Activated CD4-positive, alpha-beta memory T cell treated with anti-CD3 and anti-CD28 coated beads, Interleukin-2, amount 10 ng/mL, durations not matched to agents 7 days and 5 days (primary cell): Measurements from ENCODE around the gene NDUFA9. TPM values are rescaled to one million over a fixed set of nuclear protein-coding genes. Genes with fewer than 3 reads are reported as not detected.
A peak's percentile ranks its signal among the peaks of the same experiment; 100 is the strongest.

Experiments used
- CTCF ChIA-PET: fragments of 350-600 bp; sonication (Branson Sonifier 250); formaldehyde crosslinking; loops from one replicate; lab custom pipeline; 2021; ENCODE audit warnings: antibody characterized with exemption, inconsistent platforms; lab: Charles Lee
- POLR2A ChIA-PET: fragments of 350-600 bp; sonication (Branson Sonifier 250); formaldehyde crosslinking; loops from one replicate; lab custom pipeline; 2021; ENCODE audit warnings: antibody characterized with exemption; lab: Charles Lee
- DNase-seq: peaks from one replicate; pipeline ENCODE4 v3.0.0-alpha.2; 2020
- H3K27ac Mint-ChIP-seq: one replicate; pipeline ENCODE4 v1.8.0; 2021; ENCODE audit warnings: mild to moderate bottlenecking, mixed read lengths
- H3K27me3 Mint-ChIP-seq: one replicate; pipeline ENCODE4 v1.8.0; 2021; ENCODE audit warnings: mixed read lengths
- H3K36me3 Mint-ChIP-seq: one replicate; pipeline ENCODE4 v1.8.0; 2021; ENCODE audit warnings: low read depth, mixed read lengths
- H3K4me1 Mint-ChIP-seq: one replicate; pipeline ENCODE4 v1.8.0; 2021; ENCODE audit warnings: mixed read lengths
- H3K4me3 Mint-ChIP-seq: one replicate; pipeline ENCODE4 v1.8.0; 2021; ENCODE audit warnings: mild to moderate bottlenecking, mixed read lengths
- H3K9me3 Mint-ChIP-seq: one replicate; pipeline ENCODE4 v1.8.0; 2021; ENCODE audit warnings: mixed read lengths
- total RNA-seq, 2 experiments: library from RNA; stranded (reverse); gene quantifications; one replicate each; pipeline ENCODE4 v1.2.3, GENCODE V29; 2021

NDUFA9 gene
- total RNA-seq, 2 experiments from 2014 or later = 95.1 to 112 TPM

DNA sequence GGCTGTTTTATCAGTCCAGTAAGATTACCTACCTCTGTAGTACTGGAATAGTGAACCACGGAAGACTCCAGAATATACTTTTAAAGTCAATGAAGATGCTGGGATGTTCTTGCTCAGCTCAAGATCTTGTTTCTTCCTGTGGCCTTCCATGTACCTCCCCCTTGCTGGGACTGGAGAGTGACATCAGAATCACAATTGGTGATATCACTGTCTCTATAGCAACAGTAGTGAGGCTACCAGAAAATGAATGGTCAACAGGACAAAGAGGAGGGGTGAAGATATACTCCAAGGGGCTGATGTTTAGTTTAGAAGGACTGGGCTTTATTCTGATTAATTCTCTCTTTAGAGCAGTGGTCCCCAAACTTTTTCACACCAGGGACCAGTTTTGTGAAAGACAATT is 3.9 kb upstream of the NDUFA9 start:
- H3K36me3 Mint-ChIP-seq = peaks cover 5% of the 10 kb centered on the region
- CTCF ChIA-PET = interaction anchor here (1.1 to 1.5 kb wide), 2 partner anchors 8 to 40 kb away, joined by 3 read pairs; no protein-coding TSS in a partner anchor
- DNase-seq = no peak
- H3K4me3 Mint-ChIP-seq = no peak overlapping the region
- no peaks in the 10 kb centered on the region for H3K9me3 Mint-ChIP-seq
- H3K4me1 Mint-ChIP-seq = peaks cover 24% of the 10 kb centered on the region
- no peaks in the 10 kb centered on the region for H3K27me3 Mint-ChIP-seq
- no peak overlapping the region for H3K27ac Mint-ChIP-seq
- POLR2A ChIA-PET = no interaction called here

DNA sequence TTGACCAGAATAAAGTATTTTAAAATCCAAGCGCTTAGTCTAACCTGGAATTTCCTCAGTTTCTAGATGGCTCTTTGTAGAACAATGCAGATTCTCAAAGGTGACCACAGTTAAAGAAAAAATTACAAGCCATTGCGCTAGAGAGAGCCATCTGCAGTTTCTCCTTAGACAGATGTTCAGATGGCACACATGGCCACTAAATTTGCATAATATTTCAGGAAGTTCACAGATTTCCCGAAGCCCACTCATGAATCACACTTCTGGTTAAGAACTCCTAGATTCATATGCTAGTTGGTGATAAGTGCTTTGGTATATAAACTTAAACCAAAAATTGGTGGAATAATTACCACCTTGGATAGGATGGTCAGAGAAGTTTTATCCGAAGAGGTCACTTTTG is 812 bp upstream of the NDUFA9 start:
- peaks cover 8% of the 10 kb centered on the region for H3K36me3 Mint-ChIP-seq
- peaks cover 49% of the 10 kb centered on the region for H3K4me1 Mint-ChIP-seq
- peak overlapping the region; percentile 97 for H3K4me3 Mint-ChIP-seq
- H3K9me3 Mint-ChIP-seq = no peaks in the 10 kb centered on the region
- no peaks in the 10 kb centered on the region for H3K27me3 Mint-ChIP-seq
- ChIA-PET POLR2A (interaction anchor here (0.7 to 2.4 kb wide), 10 partner anchors 8 to 181 kb away, joined by 3 to 15 read pairs (median 7); partner anchors contain the start of gene RAD51AP1), CTCF (interaction anchor here (1.5 to 1.7 kb wide), 2 partner anchors 8 to 43 kb away, joined by 4 to 13 read pairs; no protein-coding TSS in a partner anchor)
- DNase-seq = no peak
- H3K27ac Mint-ChIP-seq = peak overlapping the region; percentile 79

DNA sequence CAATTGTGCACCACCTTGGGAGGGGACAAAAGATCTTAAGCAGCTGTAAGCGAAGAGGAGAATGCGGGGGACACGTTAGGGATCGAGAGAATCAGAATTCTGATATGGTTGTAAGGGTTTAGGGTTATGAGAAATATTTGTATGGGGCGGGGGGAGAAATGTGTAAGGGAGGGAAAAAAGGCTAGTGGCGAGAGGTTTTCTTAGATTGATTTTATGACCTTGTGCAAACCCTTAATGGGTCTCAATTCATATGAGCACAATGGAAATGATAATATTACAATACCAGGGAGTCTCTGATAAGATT is 396 bp downstream of the NDUFA9 start:
- POLR2A ChIA-PET = interaction anchor here (0.7 to 2.4 kb wide), 15 partner anchors 9 to 899 kb away, joined by 3 to 15 read pairs (median 4); partner anchors contain the start of gene RAD51AP1
- CTCF ChIA-PET = interaction anchor here (1.2 to 1.7 kb wide), 6 partner anchors 9 to 199 kb away, joined by 3 to 13 read pairs (median 4); no protein-coding TSS in a partner anchor
- peaks cover 57% of the 10 kb centered on the region for H3K4me1 Mint-ChIP-seq
- H3K27me3 Mint-ChIP-seq = no peaks in the 10 kb centered on the region
- DNase-seq = no peak
- H3K9me3 Mint-ChIP-seq = no peaks in the 10 kb centered on the region
- peak overlapping the region; percentile 79 for H3K27ac Mint-ChIP-seq
- H3K36me3 Mint-ChIP-seq = peaks cover 10% of the 10 kb centered on the region
- peak overlapping the region; percentile 97 for H3K4me3 Mint-ChIP-seq

DNA sequence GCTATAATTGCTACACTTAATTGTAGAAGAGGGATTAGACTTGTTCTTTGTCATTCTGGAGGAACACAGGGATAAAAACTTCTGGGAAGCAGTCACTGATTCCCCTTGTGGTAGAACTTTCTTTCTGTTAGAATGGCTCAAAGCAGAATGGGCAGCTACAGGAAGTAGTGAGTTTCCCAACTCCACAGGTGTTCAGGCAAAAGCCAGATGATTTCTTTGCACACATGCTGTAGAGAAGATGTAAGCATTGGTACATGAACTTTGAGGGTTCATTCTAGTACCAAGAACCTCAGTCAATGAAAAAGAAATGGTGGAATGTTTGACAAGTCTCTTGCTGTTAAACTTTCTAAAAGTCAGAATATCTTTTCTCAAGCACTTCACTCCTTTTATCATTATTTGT is 4.3 kb downstream of the NDUFA9 start:
- CTCF ChIA-PET = interaction anchor here (0.9 kb wide), 1 partner anchor 9 kb away, joined by 3 read pairs; no protein-coding TSS in a partner anchor
- POLR2A ChIA-PET = no interaction called here
- Mint-ChIP-seq H3K4me3 (no peak overlapping the region), H3K36me3 (peaks cover 35% of the 10 kb centered on the region), H3K9me3 (no peaks in the 10 kb centered on the region), H3K27ac (no peak overlapping the region), H3K4me1 (peaks cover 47% of the 10 kb centered on the region), H3K27me3 (no peaks in the 10 kb centered on the region)
- no peak for DNase-seq

DNA sequence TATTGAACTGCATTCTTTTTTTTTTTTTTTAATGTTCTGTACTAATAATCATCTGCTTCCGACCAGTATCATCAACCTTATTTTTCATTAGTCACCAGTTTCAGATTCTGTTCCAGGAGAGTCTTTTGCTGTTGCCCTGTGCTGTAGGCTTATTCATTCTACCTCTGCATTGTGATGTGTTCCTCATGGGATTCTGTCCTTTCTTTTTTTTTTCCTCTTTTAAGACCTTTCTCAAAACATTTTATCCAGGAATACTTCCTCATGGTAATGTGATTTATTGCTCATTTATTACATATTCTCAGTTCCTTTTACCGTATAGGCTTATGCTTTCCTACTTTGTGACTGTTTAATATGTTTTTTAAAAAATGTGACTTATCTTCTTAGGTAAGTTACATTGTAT is 4.8 kb downstream of the NDUFA9 start:
- no peak for DNase-seq
- CTCF ChIA-PET = no interaction called here
- Mint-ChIP-seq H3K27ac (no peak overlapping the region), H3K36me3 (peaks cover 33% of the 10 kb centered on the region), H3K27me3 (no peaks in the 10 kb centered on the region), H3K4me1 (peaks cover 44% of the 10 kb centered on the region), H3K9me3 (no peaks in the 10 kb centered on the region), H3K4me3 (no peak overlapping the region)
- POLR2A ChIA-PET = no interaction called here

DNA sequence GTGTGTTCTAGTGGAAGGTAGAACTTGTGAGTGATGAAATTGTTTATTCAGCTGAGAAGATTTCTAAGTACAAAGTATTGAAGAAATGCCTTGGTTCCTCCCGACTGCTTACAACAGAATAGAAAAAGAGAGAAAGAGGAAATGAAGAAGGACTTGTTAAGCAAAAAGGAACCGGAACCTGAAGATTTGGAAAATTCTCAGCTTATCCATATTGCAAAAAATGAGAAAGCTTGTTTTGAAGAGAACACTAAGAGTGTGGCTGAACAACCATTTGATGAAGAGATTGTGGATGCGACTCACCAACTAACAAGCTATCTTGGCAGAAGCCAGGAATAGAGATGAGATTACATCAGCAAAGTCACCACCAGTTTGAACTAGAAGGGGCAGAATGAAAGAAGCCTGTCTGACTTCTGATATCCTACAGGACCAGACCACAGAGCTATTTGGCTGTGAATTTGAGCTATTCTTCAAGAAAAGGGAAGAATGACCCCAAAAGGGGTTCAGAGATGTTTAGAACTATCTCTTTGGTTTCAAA is 15.1 kb downstream of the NDUFA9 start:
- CTCF ChIA-PET = no interaction called here
- no peaks in the 10 kb centered on the region for H3K27me3 Mint-ChIP-seq
- POLR2A ChIA-PET = interaction anchor here (1.6 kb wide), 1 partner anchor 15 kb away, joined by 7 read pairs; the partner anchor contains the start of genes AKAP3 and NDUFA9
- no peak for DNase-seq
- H3K36me3 Mint-ChIP-seq = peaks cover 53% of the 10 kb centered on the region
- H3K4me3 Mint-ChIP-seq = no peak overlapping the region
- no peak overlapping the region for H3K27ac Mint-ChIP-seq
- H3K9me3 Mint-ChIP-seq = no peaks in the 10 kb centered on the region
- H3K4me1 Mint-ChIP-seq = no peaks in the 10 kb centered on the region

DNA sequence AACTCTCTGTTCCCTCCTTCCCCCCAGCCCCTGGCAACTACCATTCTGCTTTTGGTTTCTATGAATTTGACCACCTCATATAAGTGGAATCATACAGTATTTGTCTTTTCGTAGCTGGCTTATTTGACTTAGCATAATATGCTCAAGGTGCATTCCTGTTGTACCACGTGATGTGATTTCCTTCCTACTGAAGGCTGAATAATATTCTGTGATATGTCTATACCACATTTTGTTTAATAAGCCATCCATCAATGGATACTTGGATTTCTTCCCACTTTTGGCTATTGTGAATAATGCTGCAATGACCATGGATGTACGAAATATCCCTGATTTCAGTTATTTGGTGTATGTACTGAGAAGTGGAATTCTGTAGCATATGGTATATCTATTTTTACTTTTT is 16.3 kb downstream of the NDUFA9 start:
- no peak for DNase-seq
- no peaks in the 10 kb centered on the region for H3K27me3 Mint-ChIP-seq
- no peak overlapping the region for H3K27ac Mint-ChIP-seq
- H3K4me1 Mint-ChIP-seq = no peaks in the 10 kb centered on the region
- CTCF ChIA-PET = no interaction called here
- peaks cover 64% of the 10 kb centered on the region for H3K36me3 Mint-ChIP-seq
- POLR2A ChIA-PET = no interaction called here
- H3K4me3 Mint-ChIP-seq = no peak overlapping the region
- H3K9me3 Mint-ChIP-seq = no peaks in the 10 kb centered on the region

DNA sequence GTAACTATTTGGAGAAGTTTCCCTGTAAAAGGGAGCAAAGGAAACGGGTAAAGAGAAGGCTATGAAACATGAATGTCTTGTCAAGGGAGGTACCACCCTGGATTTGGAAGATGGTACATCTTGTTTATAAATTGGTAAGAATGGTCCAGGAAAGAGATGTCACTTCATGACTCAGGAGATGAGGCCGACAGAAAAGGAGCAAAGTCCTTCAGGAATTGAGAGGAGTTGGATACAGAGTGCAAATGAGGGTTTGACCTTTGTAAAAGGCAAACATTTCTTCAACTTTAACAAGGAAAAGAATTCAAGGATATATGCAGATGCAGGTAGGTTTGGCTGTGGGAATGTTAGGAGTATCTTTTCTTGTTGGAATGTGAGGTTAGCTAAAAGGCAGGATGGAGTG is 30.8 kb downstream of the NDUFA9 start:
- Mint-ChIP-seq H3K36me3 (peaks cover 30% of the 10 kb centered on the region), H3K9me3 (peaks cover 3% of the 10 kb centered on the region), H3K27me3 (no peaks in the 10 kb centered on the region), H3K27ac (no peak overlapping the region), H3K4me1 (no peaks in the 10 kb centered on the region), H3K4me3 (no peak overlapping the region)
- ChIA-PET CTCF (no interaction called here), POLR2A (no interaction called here)
- no peak for DNase-seq

DNA sequence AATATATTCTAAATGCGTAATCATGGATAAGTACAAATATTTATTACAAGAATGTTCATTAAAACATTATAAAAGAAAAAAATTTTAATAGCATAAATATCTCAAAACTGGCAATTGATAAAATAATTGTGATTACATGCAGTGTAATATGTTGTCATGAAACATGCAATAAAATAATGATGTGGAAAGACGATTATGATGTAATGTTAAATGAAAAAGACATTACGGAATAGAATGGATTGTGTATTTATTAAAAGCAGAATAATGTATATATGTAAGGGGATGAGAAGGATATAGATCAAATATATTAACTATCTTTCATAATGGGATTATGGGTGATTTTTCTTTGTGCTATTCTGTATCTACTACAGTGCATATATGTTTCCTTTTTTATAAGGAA is 32.8 kb downstream of the NDUFA9 start:
- peaks cover 45% of the 10 kb centered on the region for H3K36me3 Mint-ChIP-seq
- CTCF ChIA-PET = no interaction called here
- H3K9me3 Mint-ChIP-seq = no peaks in the 10 kb centered on the region

DNA sequence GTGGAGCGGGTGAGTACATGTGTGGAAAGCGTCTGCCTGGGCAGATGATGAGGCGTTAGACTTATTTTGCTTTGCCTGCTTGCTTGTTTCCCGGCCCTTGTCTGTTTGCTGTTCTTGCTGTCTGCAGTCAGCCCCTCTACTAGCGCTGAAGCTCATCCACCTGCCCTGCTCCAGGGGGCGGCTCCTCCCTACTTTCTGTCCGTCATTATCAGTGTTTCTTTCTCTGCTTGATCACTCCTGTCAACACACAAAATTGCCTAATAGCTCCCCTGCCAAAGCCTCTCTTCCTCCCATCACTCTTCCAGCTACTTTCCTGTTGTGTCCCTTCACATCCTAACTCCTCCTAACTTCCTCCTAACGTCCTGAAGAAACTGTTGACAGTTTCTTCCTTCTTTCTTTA is 36.4 kb downstream of the NDUFA9 start:
- H3K4me1 Mint-ChIP-seq = no peaks in the 10 kb centered on the region
- no peaks in the 10 kb centered on the region for H3K9me3 Mint-ChIP-seq
- ChIA-PET POLR2A (no interaction called here), CTCF (no interaction called here)
- peaks cover 51% of the 10 kb centered on the region for H3K36me3 Mint-ChIP-seq
- no peak for DNase-seq
- H3K27ac Mint-ChIP-seq = no peak overlapping the region
- H3K4me3 Mint-ChIP-seq = no peak overlapping the region
- H3K27me3 Mint-ChIP-seq = no peaks in the 10 kb centered on the region

More for the DNA sequence above, 32.8 kb downstream of the NDUFA9 start:
- H3K27ac Mint-ChIP-seq = no peak overlapping the region
- DNase-seq = no peak
- no peaks in the 10 kb centered on the region for H3K27me3 Mint-ChIP-seq
- POLR2A ChIA-PET = no interaction called here
- no peaks in the 10 kb centered on the region for H3K4me1 Mint-ChIP-seq
- H3K4me3 Mint-ChIP-seq = no peak overlapping the region

DNA sequence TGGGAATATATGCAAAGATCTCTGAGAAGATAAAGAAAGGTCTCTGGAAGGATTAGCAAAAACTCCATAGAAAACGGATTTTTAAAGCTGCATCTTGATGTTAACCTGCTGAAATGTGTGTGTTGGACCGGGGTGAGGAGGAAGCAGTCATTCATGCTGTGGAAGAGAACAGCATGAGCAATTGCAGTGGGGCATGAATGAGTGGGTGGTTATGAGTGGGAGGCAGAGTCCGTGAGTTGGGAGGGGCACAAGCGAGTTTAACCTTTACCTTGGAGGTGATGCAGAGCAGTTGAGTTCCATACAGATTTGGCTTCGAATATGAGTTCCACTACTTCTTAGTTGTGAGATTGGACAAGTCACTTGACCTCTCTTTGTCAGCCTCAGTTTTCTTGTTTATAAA is 41.8 kb downstream of the NDUFA9 start:
- no peaks in the 10 kb centered on the region for H3K9me3 Mint-ChIP-seq
- H3K27me3 Mint-ChIP-seq = no peaks in the 10 kb centered on the region
- POLR2A ChIA-PET = no interaction called here
- CTCF ChIA-PET = no interaction called here
- peaks cover 46% of the 10 kb centered on the region for H3K36me3 Mint-ChIP-seq
- no peak for DNase-seq
- H3K27ac Mint-ChIP-seq = no peak overlapping the region
- no peaks in the 10 kb centered on the region for H3K4me1 Mint-ChIP-seq
- H3K4me3 Mint-ChIP-seq = no peak overlapping the region

Other genes starting within 250 kb of the NDUFA9 start
- not detected for gene FGF6, start 203.3 kb upstream of the NDUFA9 start, total RNA-seq
- 10 to 100 TPM; 43.5 to 45.6 TPM for gene RAD51AP1, start 110.2 kb upstream of the NDUFA9 start, total RNA-seq
- 10 to 100 TPM; 22.9 to 24.4 TPM for gene DYRK4, start 86.9 kb upstream of the NDUFA9 start, total RNA-seq
- 1 to 10 TPM; 3.1 to 3.4 TPM for gene AKAP3, start 63 bp upstream of the NDUFA9 start, total RNA-seq
- 1 to 10 TPM; 1.8 to 2.0 TPM for gene GALNT8, start 71.3 kb downstream of the NDUFA9 start, total RNA-seq